ENCODE data around the gene BIN1.

GRCh38 chr2:127087791-127088495 is 19.0 kb downstream of the BIN1 start:
- no peak for TF ChIP-seq CTCF (IDR thresholded peaks at IDR 0.05)
- no peak for TF ChIP-seq POLR2AphosphoS5 (IDR thresholded peaks at IDR 0.05; ENCODE audit: low read depth, low read length)
- TF ChIP-seq TCF7L2 (IDR thresholded peaks at IDR 0.05; ENCODE audit: low read depth, low read length), result no peak

Data from Panc1 (cell line).